GM23248 (cell line): Measurements from ENCODE around the gene ZNF236. TPM values are rescaled to one million over a fixed set of nuclear protein-coding genes. Genes with fewer than 3 reads are reported as not detected.

ENCODE experiments used
- DNase-seq: peaks from one replicate; pipeline ENCODE4 v3.0.0-alpha.2; 2015
- H2AFZ ChIP-seq: fragments of 200-600 bp; sonication (generic); 2 replicates; pipeline ENCODE4 v1.6.1; 2016; ENCODE audit warnings: antibody characterized with exemption
- H3F3A ChIP-seq: fragments of 200-600 bp; sonication (generic); 2 replicates; pipeline ENCODE4 v1.6.1; 2016; ENCODE audit warnings: mild to moderate bottlenecking, antibody characterized with exemption, mixed run types; ENCODE audit not compliant: insufficient read depth
- H3K27ac ChIP-seq: fragments of 200-600 bp; sonication (generic); 2 replicates; pipeline ENCODE4 v1.5.1; 2016; ENCODE audit warnings: mild to moderate bottlenecking
- H3K27me3 ChIP-seq: fragments of 200-600 bp; sonication (generic); replicated peaks from 2 replicates; pipeline ENCODE4 v1.6.1; 2016; ENCODE audit warnings: mild to moderate bottlenecking; ENCODE audit not compliant: insufficient read depth
- H3K36me3 ChIP-seq: fragments of 200-600 bp; sonication (generic); 2 replicates; pipeline ENCODE4 v1.6.1; 2016; ENCODE audit warnings: low read depth, mild to moderate bottlenecking
- H3K4me1 ChIP-seq: fragments of 200-600 bp; sonication (generic); 2 replicates; pipeline ENCODE4 v1.6.1; 2016; ENCODE audit warnings: mild to moderate bottlenecking; ENCODE audit not compliant: insufficient read depth
- H3K4me2 ChIP-seq: fragments of 200-600 bp; sonication (generic); one replicate; pipeline ENCODE4 v1.6.1; 2016; ENCODE audit warnings: mild to moderate bottlenecking; ENCODE audit not compliant: unreplicated experiment
- H3K4me3 ChIP-seq: fragments of 200-600 bp; sonication (generic); 2 replicates; pipeline ENCODE4 v1.5.1; 2016; ENCODE audit warnings: mild to moderate bottlenecking
- H3K79me2 ChIP-seq: fragments of 200-600 bp; sonication (generic); 2 replicates; pipeline ENCODE4 v1.6.1; 2016; ENCODE audit warnings: mild to moderate bottlenecking; ENCODE audit not compliant: insufficient read depth
- H3K9ac ChIP-seq: fragments of 200-600 bp; sonication (generic); 2 replicates; pipeline ENCODE4 v1.6.1; 2016; ENCODE audit warnings: mild to moderate bottlenecking
- H3K9me2 ChIP-seq: fragments of 200-600 bp; sonication (generic); 2 replicates; pipeline ENCODE4 v1.6.1; 2016; ENCODE audit warnings: mixed run types, mild to moderate bottlenecking, moderate library complexity; ENCODE audit not compliant: insufficient read depth
- H3K9me3 ChIP-seq: fragments of 200-600 bp; sonication (generic); one replicate; pipeline ENCODE4 v1.6.1; 2017; ENCODE audit warnings: low read depth
- H4K20me1 ChIP-seq: fragments of 200-600 bp; sonication (generic); 2 replicates; pipeline ENCODE4 v1.6.0; 2016; ENCODE audit not compliant: insufficient read depth
- EZH2 ChIP-seq: fragments of 200-600 bp; sonication (generic); IDR thresholded peaks from 2 replicates; pipeline ENCODE4 v1.6.1; 2018; ENCODE audit warnings: antibody characterized with exemption, mild to moderate bottlenecking; ENCODE audit not compliant: insufficient read depth, poor library complexity, severe bottlenecking
- EZH2phosphoT487 ChIP-seq: fragments of 200-600 bp; sonication (generic); IDR thresholded peaks from 2 replicates; pipeline ENCODE4 v1.6.1; 2018; ENCODE audit warnings: antibody characterized with exemption, moderate library complexity, mild to moderate bottlenecking, low read depth; ENCODE audit not compliant: insufficient read depth
- WGBS, 2 experiments: methylation state at CpG; one replicate each; pipeline ENCODE4 v1.1.6; 2015 to 2017; ENCODE audit warnings: low lambda C conversion rate in 2 of 2, low coverage in 1 of 2; ENCODE audit errors: missing lambda C conversion rate in 2 of 2; 5-methylcytosine and 5-hydroxymethylcytosine counted together
- in situ Hi-C: fragments of 300-500 bp; cut with MboI; formaldehyde crosslinking; loops from 2 replicates; pipeline ENCODE4 v1.15.0; 2020
- polyA plus RNA-seq: library from polyadenylated mRNA; unstranded; fragments of >200 nt; fragmentation: Nextera tagmentation; extraction: Ambion mirVana; gene quantifications from 2 replicates; pipeline ENCODE4 v1.2.1, GENCODE V29; 2016
- total RNA-seq: library from RNA; depleted of rRNA; stranded (reverse); fragments of >200 nt; shearing (Covaris generic); gene quantifications from 2 replicates; pipeline ENCODE4 v1.2.3, GENCODE V29; 2014

Gene ZNF236
- total and polyA plus RNA-seq, 2 experiments from 2014 or later, result 4.6 to 12.4 TPM

- Histone ChIP-seq H3K9ac (no peak overlapping the region), H3K4me3 (no peak overlapping the region), H3F3A (no peaks in the 10 kb centered on the region), H3K36me3 (peaks cover 9% of the 10 kb centered on the region; the same call in 1 of the 2 replicates), H3K4me2 (no peak overlapping the region), H3K27ac (no peak overlapping the region), H4K20me1 (no peaks in the 10 kb centered on the region), H3K79me2 (peaks cover under 1% of the 10 kb centered on the region; the same call in 1 of the 2 replicates), H3K4me1 (no peaks in the 10 kb centered on the region), H3K27me3 (no peaks in the 10 kb centered on the region), H2AFZ (no peak overlapping the region), H3K9me2 (no peaks in the 10 kb centered on the region), H3K9me3 (no peaks in the 10 kb centered on the region)
- TF ChIP-seq EZH2phosphoT487, result no peak
- in situ Hi-C loops, result no loop called here
- DNase-seq, result no peak
- 94 to 96% methylated on average over 11 of the region's 11 CpGs for WGBS, 2 experiments
Measured at GRCh38 chr18:76956648-76957047, 134.3 kb downstream of the ZNF236 start.

GRCh38 chr18:76957384-76958355 lies 135.3 kb downstream of the ZNF236 start:
- H3K9ac ChIP-seq, result no peak overlapping the region
- WGBS, 2 experiments, result 90 to 91% methylated on average over 18 of the region's 18 CpGs
- H3K4me3 ChIP-seq, result no peak overlapping the region
- H3K27ac ChIP-seq, result no peak overlapping the region
- H3K4me1 ChIP-seq, result no peaks in the 10 kb centered on the region
- H3K36me3 ChIP-seq, result peaks cover 17% of the 10 kb centered on the region; the same call in 1 of the 2 replicates
- H3K79me2 ChIP-seq, result peaks cover 9% of the 10 kb centered on the region; the same call in 1 of the 2 replicates
- no peaks in the 10 kb centered on the region for H3K27me3 ChIP-seq
- no peaks in the 10 kb centered on the region for H3F3A ChIP-seq
- H3K4me2 ChIP-seq, result no peak overlapping the region
- no peak for DNase-seq
- no peak overlapping the region for H2AFZ ChIP-seq
- in situ Hi-C loops, result no loop called here
- TF ChIP-seq EZH2phosphoT487 (no peak), EZH2 (no peak)
- no peaks in the 10 kb centered on the region for H3K9me2 ChIP-seq
- H4K20me1 ChIP-seq, result no peaks in the 10 kb centered on the region
- no peaks in the 10 kb centered on the region for H3K9me3 ChIP-seq

- Histone ChIP-seq H3K9me3 (no peaks in the 10 kb centered on the region), H3K36me3 (peaks cover 20% of the 10 kb centered on the region; the same call in 1 of the 2 replicates), H3K4me2 (no peak overlapping the region), H4K20me1 (no peaks in the 10 kb centered on the region), H3K79me2 (peaks cover 20% of the 10 kb centered on the region), H3K4me1 (no peaks in the 10 kb centered on the region), H3K27ac (no peak overlapping the region), H3K27me3 (no peaks in the 10 kb centered on the region), H3F3A (no peaks in the 10 kb centered on the region), H3K9ac (no peak overlapping the region), H3K9me2 (no peaks in the 10 kb centered on the region), H3K4me3 (no peak overlapping the region), H2AFZ (no peak overlapping the region)
- no peak for DNase-seq
- WGBS, 2 experiments, result 76 to 80% methylated on average over 16 of the region's 16 CpGs
- in situ Hi-C loops, result no loop called here
- TF ChIP-seq EZH2phosphoT487 (no peak), EZH2 (no peak)
Measured at GRCh38 chr18:76958692-76959341, 136.5 kb downstream of the ZNF236 start.

- Histone ChIP-seq H2AFZ (no peak overlapping the region), H3K27me3 (no peaks in the 10 kb centered on the region), H4K20me1 (no peaks in the 10 kb centered on the region), H3K4me2 (no peak overlapping the region), H3K4me3 (no peak overlapping the region), H3K36me3 (peaks cover 20% of the 10 kb centered on the region; the same call in 1 of the 2 replicates), H3K79me2 (peaks cover 28% of the 10 kb centered on the region), H3K9ac (no peak overlapping the region), H3K4me1 (no peaks in the 10 kb centered on the region), H3F3A (no peaks in the 10 kb centered on the region), H3K27ac (no peak overlapping the region), H3K9me2 (no peaks in the 10 kb centered on the region), H3K9me3 (no peaks in the 10 kb centered on the region)
- TF ChIP-seq EZH2, result no peak
- TF ChIP-seq EZH2phosphoT487, result no peak
- in situ Hi-C loops, result no loop called here
- DNase-seq, result no peak
- WGBS, 2 experiments, result 97% methylated on average over 8 of the region's 8 CpGs
Measured at GRCh38 chr18:76959605-76960004, 137.2 kb downstream of the ZNF236 start.
